ENCODE data around the gene SPG11.

- TF ChIP-seq, protein P1, sequence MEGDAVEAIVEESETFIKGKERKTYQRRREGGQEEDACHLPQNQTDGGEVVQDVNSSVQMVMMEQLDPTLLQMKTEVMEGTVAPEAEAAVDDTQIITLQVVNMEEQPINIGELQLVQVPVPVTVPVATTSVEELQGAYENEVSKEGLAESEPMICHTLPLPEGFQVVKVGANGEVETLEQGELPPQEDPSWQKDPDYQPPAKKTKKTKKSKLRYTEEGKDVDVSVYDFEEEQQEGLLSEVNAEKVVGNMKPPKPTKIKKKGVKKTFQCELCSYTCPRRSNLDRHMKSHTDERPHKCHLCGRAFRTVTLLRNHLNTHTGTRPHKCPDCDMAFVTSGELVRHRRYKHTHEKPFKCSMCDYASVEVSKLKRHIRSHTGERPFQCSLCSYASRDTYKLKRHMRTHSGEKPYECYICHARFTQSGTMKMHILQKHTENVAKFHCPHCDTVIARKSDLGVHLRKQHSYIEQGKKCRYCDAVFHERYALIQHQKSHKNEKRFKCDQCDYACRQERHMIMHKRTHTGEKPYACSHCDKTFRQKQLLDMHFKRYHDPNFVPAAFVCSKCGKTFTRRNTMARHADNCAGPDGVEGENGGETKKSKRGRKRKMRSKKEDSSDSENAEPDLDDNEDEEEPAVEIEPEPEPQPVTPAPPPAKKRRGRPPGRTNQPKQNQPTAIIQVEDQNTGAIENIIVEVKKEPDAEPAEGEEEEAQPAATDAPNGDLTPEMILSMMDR (IDR thresholded peaks at IDR 0.05; ENCODE audit: low read length): no peak
- TF ChIP-seq EZH2phosphoT487 (IDR thresholded peaks at IDR 0.05; ENCODE audit: low read length) (no peak), EZH2 (optimal IDR thresholded peaks at IDR 0.05; ENCODE audit: low read depth, low read length) (no peak)
Measured at GRCh38 chr15:44647036-44647435, 16.4 kb downstream of the SPG11 start.

Data from MM.1S (cell line).